Fibroblast of skin of left quadriceps (primary cell): Measurements from ENCODE around the gene ADAP1.
A peak's percentile ranks its signal among the peaks of the same experiment; 100 is the strongest.
"Not testable (repeated sequence)": the region's sequence is repeated elsewhere in the genome, so short reads cannot be mapped to it uniquely, and the experiment has no call there.

ENCODE experiments used
- DNase-seq, 2 experiments: peaks; one replicate each; pipeline ENCODE4 v3.0.0-alpha.2; 2013; ENCODE audit warnings: low read depth in 2 of 2

Gene ADAP1

GRCh38 chr7:954330-955238, at the start of gene ADAP1:
Gene ADAP1, minus strand, starts transcription at chr7:954680. Its CDS starts 203 bp downstream, at chr7:954477.
- DNase-seq, result peak in 1 of 2 experiments; percentile 2

- not testable (repeated sequence) for DNase-seq
These were observed 48.0 kb upstream of the ADAP1 start for GRCh38 chr7:1002445-1002844.

- not testable (repeated sequence) for DNase-seq
These were observed 47.5 kb upstream of the ADAP1 start for GRCh38 chr7:1002026-1002425.

GRCh38 chr7:1001069-1001770, 46.7 kb upstream of the ADAP1 start:
- not testable (repeated sequence) for DNase-seq

- no peak for DNase-seq
These were observed 45.8 kb upstream of the ADAP1 start for GRCh38 chr7:999941-1000935.

- no peak for DNase-seq
These were observed 44.8 kb upstream of the ADAP1 start for GRCh38 chr7:999149-999879.

GRCh38 chr7:997404-998395, 43.2 kb upstream of the ADAP1 start:
- no peak for DNase-seq

GRCh38 chr7:996079-996872, 41.8 kb upstream of the ADAP1 start:
- no peak for DNase-seq

- DNase-seq, result no peak
These were observed 41.1 kb upstream of the ADAP1 start for GRCh38 chr7:995571-995970.

- DNase-seq, result no peak
These were observed 40.3 kb upstream of the ADAP1 start for GRCh38 chr7:994592-995308.

- DNase-seq, result peak; percentile 77 to 82
These were observed 38.5 kb upstream of the ADAP1 start for GRCh38 chr7:992709-993607.

- no peak for DNase-seq
These were observed 37.5 kb upstream of the ADAP1 start for GRCh38 chr7:991729-992656.

GRCh38 chr7:990933-991728, 36.7 kb upstream of the ADAP1 start:
- no peak for DNase-seq

GRCh38 chr7:990352-990932, 36.0 kb upstream of the ADAP1 start:
- no peak for DNase-seq
